ENCODE results near the gene RSPH1.
A peak's percentile ranks its signal among the peaks of the same experiment; 100 is the strongest.

DNA sequence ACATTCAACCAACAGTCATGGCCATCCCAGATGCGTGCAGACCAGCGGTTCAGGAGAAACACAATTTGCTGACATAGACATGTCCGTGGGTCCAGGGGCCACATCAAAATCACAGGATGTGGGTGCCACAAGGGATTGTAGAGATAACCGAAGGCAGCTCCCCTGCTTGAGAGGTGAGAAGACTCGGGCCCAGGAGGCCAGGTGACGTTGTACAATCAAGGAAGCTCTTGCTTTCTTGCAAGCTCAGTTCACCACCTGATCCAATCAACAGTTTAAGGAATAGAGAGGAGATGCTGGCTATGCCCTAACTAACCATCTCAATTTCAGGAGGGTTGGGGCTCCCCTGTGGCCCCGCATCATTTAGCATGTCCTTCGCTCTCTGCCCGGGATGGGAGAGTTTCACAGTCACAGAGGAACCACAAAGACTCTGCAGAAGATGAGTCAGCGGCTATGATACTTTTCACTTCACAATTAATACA is 72.8 kb downstream of the RSPH1 start:
- TF ChIP-seq, protein P1, sequence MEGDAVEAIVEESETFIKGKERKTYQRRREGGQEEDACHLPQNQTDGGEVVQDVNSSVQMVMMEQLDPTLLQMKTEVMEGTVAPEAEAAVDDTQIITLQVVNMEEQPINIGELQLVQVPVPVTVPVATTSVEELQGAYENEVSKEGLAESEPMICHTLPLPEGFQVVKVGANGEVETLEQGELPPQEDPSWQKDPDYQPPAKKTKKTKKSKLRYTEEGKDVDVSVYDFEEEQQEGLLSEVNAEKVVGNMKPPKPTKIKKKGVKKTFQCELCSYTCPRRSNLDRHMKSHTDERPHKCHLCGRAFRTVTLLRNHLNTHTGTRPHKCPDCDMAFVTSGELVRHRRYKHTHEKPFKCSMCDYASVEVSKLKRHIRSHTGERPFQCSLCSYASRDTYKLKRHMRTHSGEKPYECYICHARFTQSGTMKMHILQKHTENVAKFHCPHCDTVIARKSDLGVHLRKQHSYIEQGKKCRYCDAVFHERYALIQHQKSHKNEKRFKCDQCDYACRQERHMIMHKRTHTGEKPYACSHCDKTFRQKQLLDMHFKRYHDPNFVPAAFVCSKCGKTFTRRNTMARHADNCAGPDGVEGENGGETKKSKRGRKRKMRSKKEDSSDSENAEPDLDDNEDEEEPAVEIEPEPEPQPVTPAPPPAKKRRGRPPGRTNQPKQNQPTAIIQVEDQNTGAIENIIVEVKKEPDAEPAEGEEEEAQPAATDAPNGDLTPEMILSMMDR (conservative IDR thresholded peaks at IDR 0.05; ENCODE audit: low read depth, low read length): no peak
- TF ChIP-seq MAFK (IDR thresholded peaks at IDR 0.05; ENCODE audit: low read depth, low read length) (0 out of 2 replicates have a peak, but pooled peaks have one; percentile 18), RAD21 (IDR thresholded peaks at IDR 0.05; ENCODE audit: low read length) (no peak), MXI1 (IDR thresholded peaks at IDR 0.05; ENCODE audit: borderline replicate concordance, low read depth, low read length) (no peak), POLR2A (IDR thresholded peaks at IDR 0.05; ENCODE audit: low read depth, low read length) (no peak), MAZ (IDR thresholded peaks at IDR 0.05; ENCODE audit: borderline replicate concordance, low read depth, low read length) (no peak), CEBPB (IDR thresholded peaks at IDR 0.05; ENCODE audit: low read depth, low read length) (no peak), BHLHE40 (IDR thresholded peaks at IDR 0.05; ENCODE audit: low read depth, low read length) (no peak), RFX5 (IDR thresholded peaks at IDR 0.05; ENCODE audit: low read depth, low read length) (no peak), RCOR1 (IDR thresholded peaks at IDR 0.05; ENCODE audit: insufficient replicate concordance, low read length) (no peak), FOS (IDR thresholded peaks at IDR 0.05; ENCODE audit: low read depth, low read length) (no peak), NFE2L2 (IDR thresholded peaks at IDR 0.05; ENCODE audit: low read depth, low read length) (no peak), CHD1 (IDR thresholded peaks at IDR 0.05; ENCODE audit: low read depth, low read length) (no peak)

All from IMR-90 (cell line).